Prostate gland (tissue), 2 donors: Measurements from ENCODE around the gene KRT14. TPM values are rescaled to one million over a fixed set of nuclear protein-coding genes. Genes with fewer than 3 reads are reported as not detected.

Experiments used
- DNase-seq: peaks from one replicate; pipeline ENCODE4 v3.0.0-alpha.2; 2019; ENCODE audit warnings: low spot score
- H3K27ac ChIP-seq, 2 donors: fragments of 200-600 bp; sonication (generic); 2 replicates each; pipeline ENCODE4 v1.5.1; 2017 to 2019
- H3K27me3 ChIP-seq: fragments of 200-600 bp; sonication (generic); replicated peaks from 2 replicates; pipeline ENCODE4 v1.5.1; 2019; ENCODE audit not compliant: insufficient read depth
- H3K36me3 ChIP-seq, 2 donors: fragments of 200-600 bp; sonication (generic); 1 replicate in 1 of 2; 2 replicates in 1 of 2; pipeline versions ENCODE4 v1.5.1 to v1.8.1; 2017 to 2019
- H3K4me1 ChIP-seq: fragments of 200-600 bp; sonication (generic); replicated peaks from 2 replicates; pipeline ENCODE4 v1.5.1; 2019
- H3K4me3 ChIP-seq, 2 donors: fragments of 200-600 bp; sonication (generic); 2 replicates each; pipeline ENCODE4 v1.5.1; 2017 to 2019
- H3K9me3 ChIP-seq: fragments of 200-600 bp; sonication (generic); 2 replicates; pipeline ENCODE4 v1.5.1; 2017
- CTCF ChIP-seq, 4 experiments: fragments of 200-600 bp in 2 of 4; fragments of 450-650 bp in 2 of 4; sonication (generic) in 2 of 4; IDR thresholded peaks; 1 replicate in 3 of 4; 2 replicates in 1 of 4; pipeline ENCODE4 v1.5.1; 2016 to 2019; ENCODE audit warnings: antibody characterized with exemption in 4 of 4, mild to moderate bottlenecking in 2 of 4, moderate library complexity in 2 of 4
- POLR2A ChIP-seq: fragments of 450-650 bp; IDR thresholded peaks from one replicate; pipeline ENCODE4 v1.6.1; 2016; ENCODE audit warnings: antibody characterized with exemption, mild to moderate bottlenecking
- POLR2AphosphoS5 ChIP-seq: sonication (generic); formaldehyde crosslinking; IDR thresholded peaks from one replicate; pipeline ENCODE4 v1.6.1; 2017; ENCODE audit warnings: antibody characterized with exemption
- WGBS: methylation state at CpG from one replicate; pipeline ENCODE4 v1.1.5; 2018; 5-methylcytosine and 5-hydroxymethylcytosine counted together
- intact Hi-C: fragments of 100-400 bp; cut with DNase I; formaldehyde crosslinking; loops from one replicate; pipeline ENCODE4 v1.14.2; 2022
- total RNA-seq, 2 donors: library from RNA; depleted of rRNA; stranded (reverse); fragments of >200 nt; gene quantifications; one replicate each; pipeline ENCODE4 v1.1.0, GENCODE V29; 2016

KRT14 gene
- total RNA-seq, 2 donors from 2014 or later: 28.1 to 298 TPM

- WGBS: 54% methylated on average over 2 of the region's 2 CpGs
- H3K4me3 ChIP-seq: no peak overlapping the region
- H3K9me3 ChIP-seq: no peaks in the 10 kb centered on the region
- intact Hi-C loops: no loop called here
- H3K4me1 ChIP-seq: peaks cover 3% of the 10 kb centered on the region
- H3K27ac ChIP-seq: no peak overlapping the region
- DNase-seq: no peak
- H3K27me3 ChIP-seq: no peaks in the 10 kb centered on the region
- TF ChIP-seq POLR2AphosphoS5: no peak
- no peak for TF ChIP-seq POLR2A
- TF ChIP-seq CTCF (IDR thresholded peaks at IDR 0.05): no peak
- no peaks in the 10 kb centered on the region for H3K36me3 ChIP-seq
These were observed 44.3 kb downstream of the KRT14 start for GRCh38 chr17:41542357-41542756.

- no peak for TF ChIP-seq POLR2A
- no peak for TF ChIP-seq POLR2AphosphoS5
- no peak for TF ChIP-seq CTCF (IDR thresholded peaks at IDR 0.05)
- DNase-seq: no peak
- H3K9me3 ChIP-seq: no peaks in the 10 kb centered on the region
- no peak overlapping the region for H3K27ac ChIP-seq
- 88% methylated on average over 10 of the region's 10 CpGs for WGBS
- no peaks in the 10 kb centered on the region for H3K36me3 ChIP-seq
- no peak overlapping the region for H3K4me3 ChIP-seq
- intact Hi-C loops: no loop called here
- H3K4me1 ChIP-seq: peaks cover 7% of the 10 kb centered on the region
- no peaks in the 10 kb centered on the region for H3K27me3 ChIP-seq
These were observed 45.6 kb downstream of the KRT14 start for GRCh38 chr17:41540921-41541625.

- DNase-seq: no peak
- intact Hi-C loops: no loop called here
- 70% methylated on average over 7 of the region's 7 CpGs for whole genome bisulfite sequencing
These were observed 46.6 kb downstream of the KRT14 start for GRCh38 chr17:41539979-41540701.

GRCh38 chr17:41539071-41539492 is 47.6 kb downstream of the KRT14 start:
- Histone ChIP-seq H3K4me1 (peaks cover 10% of the 10 kb centered on the region), H3K27ac (no peak overlapping the region), H3K36me3 (no peaks in the 10 kb centered on the region), H3K4me3 (no peak overlapping the region), H3K27me3 (no peaks in the 10 kb centered on the region), H3K9me3 (no peaks in the 10 kb centered on the region)
- intact Hi-C loops: no loop called here
- no peak for DNase-seq
- TF ChIP-seq POLR2AphosphoS5 (no peak), POLR2A (no peak), CTCF (IDR thresholded peaks at IDR 0.05) (no peak)
- 31% methylated on average over 5 of the region's 5 CpGs for WGBS

More at GRCh38 chr17:41539979-41540701, 46.6 kb downstream of the KRT14 start:
- Histone ChIP-seq H3K27ac (no peak overlapping the region), H3K36me3 (no peaks in the 10 kb centered on the region), H3K9me3 (no peaks in the 10 kb centered on the region), H3K4me1 (peaks cover 10% of the 10 kb centered on the region), H3K27me3 (no peaks in the 10 kb centered on the region), H3K4me3 (no peak overlapping the region)
- no peak for TF ChIP-seq POLR2A
- TF ChIP-seq CTCF (IDR thresholded peaks at IDR 0.05): no peak
- no peak for TF ChIP-seq POLR2AphosphoS5
